Measurements from ENCODE around the gene DBNDD1.

The DBNDD1 gene

DNA sequence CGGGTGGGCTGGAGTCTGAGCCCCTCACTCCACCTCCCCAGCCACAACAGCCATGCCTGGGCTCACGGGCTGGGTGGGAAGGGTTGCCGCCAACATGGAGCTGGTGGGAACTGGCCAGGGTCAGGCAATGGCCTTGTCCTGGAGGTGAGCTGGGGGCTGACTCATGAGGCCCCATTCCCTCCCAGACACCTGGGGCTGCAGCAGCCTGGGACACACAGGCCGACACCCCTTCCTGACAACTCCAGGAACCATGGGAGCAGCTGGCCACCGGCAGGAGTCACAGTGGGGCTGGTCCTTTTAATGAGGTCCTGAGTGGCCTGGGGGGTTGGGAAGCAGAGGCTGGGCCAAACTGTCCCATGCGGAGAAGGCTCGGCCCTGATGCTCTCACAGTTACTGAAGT lies 12.2 kb downstream of the DBNDD1 start:
- CTCF ChIA-PET, result no interaction called here
- TF ChIP-seq, protein P1, sequence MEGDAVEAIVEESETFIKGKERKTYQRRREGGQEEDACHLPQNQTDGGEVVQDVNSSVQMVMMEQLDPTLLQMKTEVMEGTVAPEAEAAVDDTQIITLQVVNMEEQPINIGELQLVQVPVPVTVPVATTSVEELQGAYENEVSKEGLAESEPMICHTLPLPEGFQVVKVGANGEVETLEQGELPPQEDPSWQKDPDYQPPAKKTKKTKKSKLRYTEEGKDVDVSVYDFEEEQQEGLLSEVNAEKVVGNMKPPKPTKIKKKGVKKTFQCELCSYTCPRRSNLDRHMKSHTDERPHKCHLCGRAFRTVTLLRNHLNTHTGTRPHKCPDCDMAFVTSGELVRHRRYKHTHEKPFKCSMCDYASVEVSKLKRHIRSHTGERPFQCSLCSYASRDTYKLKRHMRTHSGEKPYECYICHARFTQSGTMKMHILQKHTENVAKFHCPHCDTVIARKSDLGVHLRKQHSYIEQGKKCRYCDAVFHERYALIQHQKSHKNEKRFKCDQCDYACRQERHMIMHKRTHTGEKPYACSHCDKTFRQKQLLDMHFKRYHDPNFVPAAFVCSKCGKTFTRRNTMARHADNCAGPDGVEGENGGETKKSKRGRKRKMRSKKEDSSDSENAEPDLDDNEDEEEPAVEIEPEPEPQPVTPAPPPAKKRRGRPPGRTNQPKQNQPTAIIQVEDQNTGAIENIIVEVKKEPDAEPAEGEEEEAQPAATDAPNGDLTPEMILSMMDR (IDR thresholded peaks at IDR 0.05; ENCODE audit: control extremely low read depth, extremely low read depth, low read depth, missing control alignments), result no peak
- POLR2A ChIA-PET, result no interaction called here
- no peak for DNase-seq (ENCODE audit: extremely low spot score)

DNA sequence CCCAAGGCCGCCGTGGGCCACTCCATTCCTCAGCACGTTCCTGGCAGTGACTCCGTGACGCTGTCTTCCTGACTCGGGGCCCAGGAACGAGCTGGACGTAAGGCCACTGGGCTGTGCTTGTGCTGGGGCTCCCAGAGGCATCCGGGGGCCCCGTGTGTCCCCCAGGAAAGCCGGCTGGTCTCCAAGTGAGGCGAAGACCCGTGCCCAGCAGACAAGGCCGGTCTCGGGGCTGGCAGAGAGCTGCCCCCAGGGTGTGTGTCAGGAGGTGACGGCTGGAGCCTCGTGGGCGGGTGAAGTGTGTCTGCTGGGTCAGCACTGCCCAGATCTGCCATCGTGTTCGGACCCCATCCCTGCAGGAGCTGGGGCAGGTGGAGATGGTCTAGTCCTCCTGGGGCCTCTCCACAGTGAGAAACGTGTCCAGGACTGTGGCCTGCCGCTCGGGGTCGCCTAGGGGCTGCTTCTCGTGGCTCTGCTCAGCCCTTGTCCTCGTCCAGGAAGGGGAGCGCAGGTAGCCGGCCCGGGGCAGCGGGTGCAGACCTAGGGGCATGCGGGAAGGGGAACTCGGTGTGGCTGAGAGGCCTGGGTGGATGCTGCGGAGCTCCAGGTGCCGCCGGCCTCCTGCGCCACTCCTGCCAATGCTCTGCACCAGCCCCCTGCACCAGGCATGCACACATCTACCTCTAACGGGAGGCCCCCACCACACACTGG lies 13.1 kb downstream of the DBNDD1 start:
- ChIA-PET CTCF (interaction anchor here (1.1 kb wide), 2 partner anchors 10 to 14 kb away, joined by 3 read pairs; no protein-coding TSS in a partner anchor), POLR2A (no interaction called here)
- TF ChIP-seq, protein P1 (IDR thresholded peaks at IDR 0.05; ENCODE audit: control extremely low read depth, extremely low read depth, low read depth, missing control alignments), result no peak

DNA sequence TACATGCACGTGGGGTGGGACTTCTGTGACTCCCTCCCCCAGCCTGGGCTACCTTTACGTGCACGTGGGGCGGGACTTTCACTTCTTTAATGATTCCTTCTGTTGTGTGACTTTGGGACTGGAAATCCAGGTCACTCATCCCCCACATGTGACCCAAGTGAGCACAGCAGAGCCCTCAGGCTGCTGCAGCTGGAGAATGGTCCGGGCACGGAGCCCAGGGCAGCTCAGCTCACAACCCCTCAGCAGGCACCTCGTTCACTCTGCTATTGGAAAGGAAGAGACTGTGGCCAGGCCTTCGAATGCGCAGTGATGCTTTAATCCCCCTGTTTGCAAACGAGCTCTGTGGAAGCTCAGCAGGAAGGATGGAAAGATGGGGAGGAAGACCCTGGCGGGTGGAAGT lies 14.7 kb downstream of the DBNDD1 start:
- ChIA-PET POLR2A (no interaction called here), CTCF (interaction anchor here (0.8 kb wide), 1 partner anchor 16 kb away, joined by 3 read pairs; no protein-coding TSS in a partner anchor)
- no peak for DNase-seq (ENCODE audit: extremely low spot score)
- TF ChIP-seq, protein P1 (IDR thresholded peaks at IDR 0.05; ENCODE audit: control extremely low read depth, extremely low read depth, low read depth, missing control alignments), result no peak

More for the DNA sequence above, 13.1 kb downstream of the DBNDD1 start:
- no peak for DNase-seq (ENCODE audit: extremely low spot score)

DNA sequence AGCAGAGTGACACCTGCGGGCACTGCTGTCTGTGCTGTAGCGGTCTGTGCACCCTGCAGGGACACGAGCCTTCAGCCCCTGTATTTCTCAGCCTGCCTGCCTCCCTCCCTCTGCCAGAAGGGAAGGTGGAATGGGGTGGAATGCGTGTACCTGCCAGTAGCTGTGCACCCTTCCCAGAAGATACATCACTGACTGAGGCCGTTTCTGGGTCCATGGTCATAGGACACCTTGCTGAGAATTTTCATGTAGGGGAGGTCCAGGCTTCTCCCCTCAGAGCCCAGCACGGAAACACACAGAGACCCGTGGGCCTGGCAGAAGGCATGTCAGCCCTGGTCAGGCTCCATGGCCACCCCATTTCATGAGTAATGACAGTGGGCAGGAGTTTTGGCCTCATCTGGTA lies 16.5 kb downstream of the DBNDD1 start:
- ChIA-PET CTCF (no interaction called here), POLR2A (no interaction called here)
- TF ChIP-seq, protein P1 (IDR thresholded peaks at IDR 0.05; ENCODE audit: control extremely low read depth, extremely low read depth, low read depth, missing control alignments), result no peak
- DNase-seq (ENCODE audit: extremely low spot score), result no peak

DNA sequence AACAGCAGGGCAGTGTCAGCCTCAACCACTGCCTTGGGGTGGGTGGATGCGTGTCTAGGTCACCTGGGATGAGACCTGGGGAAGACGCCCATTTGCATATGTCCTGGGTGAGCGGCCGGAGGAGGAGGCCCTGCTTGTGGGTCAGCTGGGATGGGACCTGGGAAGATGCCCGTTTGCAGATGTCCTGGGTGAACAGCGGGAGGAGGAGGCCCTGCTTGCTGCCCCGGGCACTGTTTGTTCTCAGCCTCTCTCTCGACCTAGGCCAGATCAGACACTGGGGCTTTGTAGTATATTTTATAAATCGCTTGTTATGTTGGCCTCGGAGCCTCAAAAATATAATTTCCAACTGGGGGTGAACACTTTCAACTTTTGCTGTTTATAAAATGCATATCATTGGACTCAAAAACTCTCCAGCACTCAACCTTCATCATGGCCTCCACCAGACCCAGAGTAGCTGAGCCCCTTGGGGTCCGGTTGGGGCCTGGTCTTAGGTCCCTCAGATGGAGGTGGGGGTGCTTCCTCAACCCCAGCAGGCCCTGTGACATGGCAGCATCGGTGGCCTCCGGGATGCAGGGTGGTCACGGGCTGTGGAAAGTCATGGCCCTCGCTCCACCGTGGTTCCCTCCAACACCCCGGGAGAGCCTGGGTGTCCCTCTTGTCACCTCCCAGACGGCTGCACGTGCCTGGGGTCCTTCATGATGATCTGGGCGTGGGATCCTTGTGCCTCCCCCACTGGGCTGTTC lies 17.3 kb downstream of the DBNDD1 start:
- POLR2A ChIA-PET, result no interaction called here
- DNase-seq (ENCODE audit: extremely low spot score), result no peak
- TF ChIP-seq, protein P1 (IDR thresholded peaks at IDR 0.05; ENCODE audit: control extremely low read depth, extremely low read depth, low read depth, missing control alignments), result no peak
- CTCF ChIA-PET, result no interaction called here

DNA sequence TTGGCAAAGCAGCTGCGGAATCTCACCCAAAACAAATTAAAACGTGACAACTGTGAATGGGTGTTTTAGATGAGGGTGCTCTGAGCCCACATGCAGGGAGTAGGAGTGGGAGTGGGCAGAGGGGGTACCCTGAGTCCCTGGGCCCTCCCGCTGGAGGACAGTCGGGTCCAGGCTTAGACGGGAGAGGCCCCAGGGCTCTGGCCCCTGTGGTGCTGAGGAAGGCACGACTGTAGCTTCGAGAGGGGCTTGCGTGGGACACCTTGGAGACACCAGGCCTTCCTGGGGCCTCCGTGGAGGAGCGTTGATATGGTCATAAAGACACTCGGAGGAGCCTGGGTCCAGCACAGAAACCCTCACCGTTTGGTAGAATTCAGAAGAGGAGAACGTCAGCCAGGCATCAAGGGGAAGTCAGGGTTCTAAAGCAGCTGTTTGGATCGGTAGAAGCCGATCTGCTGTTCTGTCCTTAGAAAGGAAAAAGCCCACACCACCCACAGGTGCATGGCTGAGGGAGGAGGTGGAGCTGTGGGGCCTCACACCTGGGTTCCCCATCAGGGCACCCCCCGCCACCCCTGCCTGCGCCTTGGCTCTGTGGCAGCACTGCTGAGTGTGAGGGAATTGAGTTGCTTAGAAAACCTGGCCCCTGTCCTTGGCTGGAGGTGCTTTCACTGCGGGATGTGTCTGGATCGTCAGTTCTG lies 18.4 kb downstream of the DBNDD1 start:
- POLR2A ChIA-PET, result no interaction called here
- TF ChIP-seq, protein P1 (IDR thresholded peaks at IDR 0.05; ENCODE audit: control extremely low read depth, extremely low read depth, low read depth, missing control alignments), result no peak
- CTCF ChIA-PET, result no interaction called here
- no peak for DNase-seq (ENCODE audit: extremely low spot score)
